Measurements from ENCODE around the gene NR3C1. TPM values are rescaled to one million over a fixed set of nuclear protein-coding genes. Genes with fewer than 3 reads are reported as not detected.

NR3C1 gene
- polyA plus RNA-seq, 1 donor from 2014 or later = 2.3 TPM

DNA sequence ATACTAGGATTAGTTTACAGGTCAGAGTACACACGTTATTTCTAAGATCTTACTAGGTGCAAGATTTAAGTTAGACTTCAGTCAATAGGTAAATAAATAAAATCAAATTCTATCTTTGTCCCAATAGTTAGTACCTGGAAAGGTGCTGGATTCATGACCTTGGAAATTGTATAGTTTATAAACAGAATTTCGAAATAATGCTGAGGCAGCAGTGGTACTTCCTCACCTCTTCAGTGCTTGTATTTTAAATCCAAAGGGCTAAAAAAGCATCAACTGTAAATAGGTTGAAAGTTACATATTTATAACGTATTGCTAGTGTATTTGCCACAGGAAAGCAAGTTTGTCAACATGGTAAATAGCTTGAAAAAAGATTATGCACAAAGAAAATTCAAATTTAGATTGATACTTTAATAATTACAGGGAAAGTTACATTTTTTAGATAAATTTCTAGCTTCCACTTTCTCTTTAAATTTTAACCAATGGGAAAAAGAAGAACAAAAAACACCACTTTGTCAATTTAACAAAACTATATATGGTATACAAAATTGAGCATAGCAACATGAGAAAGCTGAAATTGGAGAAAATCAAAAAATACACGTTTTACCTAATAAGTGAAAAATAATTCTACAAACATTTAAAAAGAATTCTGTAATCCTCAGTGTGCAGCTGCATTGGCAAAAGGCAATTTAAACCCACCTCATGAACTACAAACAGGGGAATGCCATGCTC is 46.5 kb downstream of the NR3C1 start:
- Histone ChIP-seq H3K9me3 (ENCODE audit: low read length) (no peaks in the 10 kb centered on the region), H2AFZ (ENCODE audit: low read depth, low read length) (no peak overlapping the region), H3K27me3 (ENCODE audit: insufficient read depth, low read depth, low read length) (no peaks in the 10 kb centered on the region), H3K9ac (ENCODE audit: low read length) (no peak overlapping the region), H3K27ac (ENCODE audit: low read length) (no peak overlapping the region), H3F3A (ENCODE audit: insufficient read depth, low read length, poor library complexity, severe bottlenecking) (no peaks in the 10 kb centered on the region), H3K79me2 (replicated peaks; ENCODE audit: insufficient read depth, low read length) (no peaks in the 10 kb centered on the region), H3K36me3 (ENCODE audit: insufficient read depth, low read length) (no peaks in the 10 kb centered on the region), H3K4me2 (ENCODE audit: low read length) (no peak overlapping the region), H3K9me2 (ENCODE audit: insufficient read depth, low read length) (no peaks in the 10 kb centered on the region), H4K20me1 (ENCODE audit: insufficient read depth) (no peaks in the 10 kb centered on the region), H3K4me3 (ENCODE audit: low read length) (no peak overlapping the region)
- TF ChIP-seq, protein P1, sequence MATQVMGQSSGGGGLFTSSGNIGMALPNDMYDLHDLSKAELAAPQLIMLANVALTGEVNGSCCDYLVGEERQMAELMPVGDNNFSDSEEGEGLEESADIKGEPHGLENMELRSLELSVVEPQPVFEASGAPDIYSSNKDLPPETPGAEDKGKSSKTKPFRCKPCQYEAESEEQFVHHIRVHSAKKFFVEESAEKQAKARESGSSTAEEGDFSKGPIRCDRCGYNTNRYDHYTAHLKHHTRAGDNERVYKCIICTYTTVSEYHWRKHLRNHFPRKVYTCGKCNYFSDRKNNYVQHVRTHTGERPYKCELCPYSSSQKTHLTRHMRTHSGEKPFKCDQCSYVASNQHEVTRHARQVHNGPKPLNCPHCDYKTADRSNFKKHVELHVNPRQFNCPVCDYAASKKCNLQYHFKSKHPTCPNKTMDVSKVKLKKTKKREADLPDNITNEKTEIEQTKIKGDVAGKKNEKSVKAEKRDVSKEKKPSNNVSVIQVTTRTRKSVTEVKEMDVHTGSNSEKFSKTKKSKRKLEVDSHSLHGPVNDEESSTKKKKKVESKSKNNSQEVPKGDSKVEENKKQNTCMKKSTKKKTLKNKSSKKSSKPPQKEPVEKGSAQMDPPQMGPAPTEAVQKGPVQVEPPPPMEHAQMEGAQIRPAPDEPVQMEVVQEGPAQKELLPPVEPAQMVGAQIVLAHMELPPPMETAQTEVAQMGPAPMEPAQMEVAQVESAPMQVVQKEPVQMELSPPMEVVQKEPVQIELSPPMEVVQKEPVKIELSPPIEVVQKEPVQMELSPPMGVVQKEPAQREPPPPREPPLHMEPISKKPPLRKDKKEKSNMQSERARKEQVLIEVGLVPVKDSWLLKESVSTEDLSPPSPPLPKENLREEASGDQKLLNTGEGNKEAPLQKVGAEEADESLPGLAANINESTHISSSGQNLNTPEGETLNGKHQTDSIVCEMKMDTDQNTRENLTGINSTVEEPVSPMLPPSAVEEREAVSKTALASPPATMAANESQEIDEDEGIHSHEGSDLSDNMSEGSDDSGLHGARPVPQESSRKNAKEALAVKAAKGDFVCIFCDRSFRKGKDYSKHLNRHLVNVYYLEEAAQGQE (IDR thresholded peaks at IDR 0.05; ENCODE audit: borderline replicate concordance) = no peak

DNA sequence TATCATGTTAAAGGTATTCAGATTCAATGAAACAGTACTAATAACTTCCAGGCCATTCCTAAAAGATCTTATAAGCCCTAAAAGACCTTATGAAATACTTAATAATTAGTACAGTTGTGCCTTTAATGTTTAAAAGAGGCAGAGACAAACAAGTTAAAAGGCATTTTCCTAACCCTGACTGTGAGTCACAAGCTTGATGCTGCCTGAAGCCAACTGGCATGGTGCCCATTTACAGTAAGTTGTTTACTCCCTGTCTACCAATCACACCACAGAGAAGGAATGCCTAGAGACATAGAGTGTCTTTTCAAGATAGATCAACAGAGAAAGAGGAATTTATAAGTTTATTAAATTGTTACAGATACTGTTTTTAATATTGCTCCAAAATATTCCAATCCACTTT is 47.8 kb downstream of the NR3C1 start:
- no peak overlapping the region for H3K4me2 ChIP-seq (ENCODE audit: low read length)

More for the DNA sequence above, 47.8 kb downstream of the NR3C1 start:
- H2AFZ ChIP-seq (ENCODE audit: low read depth, low read length) = no peak overlapping the region
- no peak overlapping the region for H3K27ac ChIP-seq (ENCODE audit: low read length)
- no peaks in the 10 kb centered on the region for H3F3A ChIP-seq (ENCODE audit: insufficient read depth, low read length, poor library complexity, severe bottlenecking)
- no peak overlapping the region for H3K4me3 ChIP-seq (ENCODE audit: low read length)
- TF ChIP-seq POLR2AphosphoS5 (IDR thresholded peaks at IDR 0.05) = no peak
- TF ChIP-seq EZH2 (IDR thresholded peaks at IDR 0.05; ENCODE audit: borderline replicate concordance, insufficient read depth, low read length, poor library complexity, severe bottlenecking) = no peak
- no peak for TF ChIP-seq MXI1 (conservative IDR thresholded peaks at IDR 0.05; ENCODE audit: poor library complexity, severe bottlenecking)
- TF ChIP-seq TAF1 (IDR thresholded peaks at IDR 0.05; ENCODE audit: low read depth) = no peak
- TF ChIP-seq, protein P2, sequence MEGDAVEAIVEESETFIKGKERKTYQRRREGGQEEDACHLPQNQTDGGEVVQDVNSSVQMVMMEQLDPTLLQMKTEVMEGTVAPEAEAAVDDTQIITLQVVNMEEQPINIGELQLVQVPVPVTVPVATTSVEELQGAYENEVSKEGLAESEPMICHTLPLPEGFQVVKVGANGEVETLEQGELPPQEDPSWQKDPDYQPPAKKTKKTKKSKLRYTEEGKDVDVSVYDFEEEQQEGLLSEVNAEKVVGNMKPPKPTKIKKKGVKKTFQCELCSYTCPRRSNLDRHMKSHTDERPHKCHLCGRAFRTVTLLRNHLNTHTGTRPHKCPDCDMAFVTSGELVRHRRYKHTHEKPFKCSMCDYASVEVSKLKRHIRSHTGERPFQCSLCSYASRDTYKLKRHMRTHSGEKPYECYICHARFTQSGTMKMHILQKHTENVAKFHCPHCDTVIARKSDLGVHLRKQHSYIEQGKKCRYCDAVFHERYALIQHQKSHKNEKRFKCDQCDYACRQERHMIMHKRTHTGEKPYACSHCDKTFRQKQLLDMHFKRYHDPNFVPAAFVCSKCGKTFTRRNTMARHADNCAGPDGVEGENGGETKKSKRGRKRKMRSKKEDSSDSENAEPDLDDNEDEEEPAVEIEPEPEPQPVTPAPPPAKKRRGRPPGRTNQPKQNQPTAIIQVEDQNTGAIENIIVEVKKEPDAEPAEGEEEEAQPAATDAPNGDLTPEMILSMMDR (IDR thresholded peaks at IDR 0.05; ENCODE audit: poor library complexity, severe bottlenecking) = no peak
- TF ChIP-seq, protein P1 (IDR thresholded peaks at IDR 0.05; ENCODE audit: borderline replicate concordance) = no peak
- TF ChIP-seq SMC3 (conservative IDR thresholded peaks at IDR 0.05; ENCODE audit: poor library complexity) = no peak
- no peak for TF ChIP-seq RAD21 (conservative IDR thresholded peaks at IDR 0.05)
- TF ChIP-seq EP300 (conservative IDR thresholded peaks at IDR 0.05; ENCODE audit: poor library complexity, severe bottlenecking) = no peak
- H4K20me1 ChIP-seq (ENCODE audit: insufficient read depth) = no peaks in the 10 kb centered on the region
- no peaks in the 10 kb centered on the region for H3K9me2 ChIP-seq (ENCODE audit: insufficient read depth, low read length)
- no peaks in the 10 kb centered on the region for H3K79me2 ChIP-seq (replicated peaks; ENCODE audit: insufficient read depth, low read length)
- no peak overlapping the region for H3K9ac ChIP-seq (ENCODE audit: low read length)
- H3K27me3 ChIP-seq (ENCODE audit: insufficient read depth, low read depth, low read length) = no peaks in the 10 kb centered on the region
- no peaks in the 10 kb centered on the region for H3K9me3 ChIP-seq (ENCODE audit: low read length)
- H3K36me3 ChIP-seq (ENCODE audit: insufficient read depth, low read length) = no peaks in the 10 kb centered on the region

Data from neural cell (in vitro differentiated cells).